Stimulated activated naive CD8-positive, alpha-beta T cell treated with anti-CD3 and anti-CD28 coated beads, Interleukin-15, Interleukin-2, amounts not matched to agents 100 ng/mL and 50 ng/mL, for 24 hours (primary cell): ENCODE measurements around the gene AKAP13.
"Not testable (repeated sequence)": the region's sequence is repeated elsewhere in the genome, so short reads cannot be mapped to it uniquely, and the experiment has no call there.

Source experiments
- H3K27ac Mint-ChIP-seq: one replicate; pipeline ENCODE4 v1.8.0; 2021; ENCODE audit warnings: mild to moderate bottlenecking, mixed read lengths
- H3K27me3 Mint-ChIP-seq: one replicate; pipeline ENCODE4 v1.8.0; 2021; ENCODE audit warnings: mixed read lengths
- H3K36me3 Mint-ChIP-seq: one replicate; pipeline ENCODE4 v1.8.0; 2021; ENCODE audit warnings: low read depth, mixed read lengths
- H3K4me1 Mint-ChIP-seq: one replicate; pipeline ENCODE4 v1.8.0; 2021; ENCODE audit warnings: low read depth, mixed read lengths
- H3K4me3 Mint-ChIP-seq: one replicate; pipeline ENCODE4 v1.8.0; 2021; ENCODE audit warnings: mild to moderate bottlenecking, mixed read lengths
- H3K9me3 Mint-ChIP-seq: one replicate; pipeline ENCODE4 v1.8.0; 2021; ENCODE audit warnings: mixed read lengths

Gene AKAP13

GRCh38 chr15:85639752-85640381 is 259.5 kb downstream of the AKAP13 start:
- Mint-ChIP-seq H3K27ac (peak overlapping the region; percentile 13), H3K9me3 (no peaks in the 10 kb centered on the region), H3K4me3 (no peak overlapping the region)

GRCh38 chr15:85642065-85642692 is 261.8 kb downstream of the AKAP13 start:
- Mint-ChIP-seq H3K9me3 (peaks cover 3% of the 10 kb centered on the region), H3K4me1 (peaks cover 54% of the 10 kb centered on the region), H3K27ac (peak overlapping the region; percentile 52), H3K36me3 (peaks cover 67% of the 10 kb centered on the region), H3K4me3 (no peak overlapping the region), H3K27me3 (no peaks in the 10 kb centered on the region)

More at GRCh38 chr15:85639752-85640381, 259.5 kb downstream of the AKAP13 start:
- no peaks in the 10 kb centered on the region for H3K27me3 Mint-ChIP-seq
- H3K36me3 Mint-ChIP-seq: peaks cover 51% of the 10 kb centered on the region
- H3K4me1 Mint-ChIP-seq: peaks cover 40% of the 10 kb centered on the region

- Mint-ChIP-seq H3K4me1 (peaks cover 58% of the 10 kb centered on the region), H3K27me3 (no peaks in the 10 kb centered on the region), H3K4me3 (no peak overlapping the region), H3K9me3 (peaks cover 3% of the 10 kb centered on the region), H3K36me3 (peaks cover 68% of the 10 kb centered on the region), H3K27ac (peak overlapping the region; percentile 52)
Observed at GRCh38 chr15:85642693-85643066, 262.3 kb downstream of the AKAP13 start.

- H3K4me1 Mint-ChIP-seq: peaks cover 66% of the 10 kb centered on the region
- H3K36me3 Mint-ChIP-seq: peaks cover 62% of the 10 kb centered on the region
- no peaks in the 10 kb centered on the region for H3K27me3 Mint-ChIP-seq
- H3K27ac Mint-ChIP-seq: peak overlapping the region; percentile 93
- peak overlapping the region; percentile 46 for H3K4me3 Mint-ChIP-seq
- peaks cover 3% of the 10 kb centered on the region for H3K9me3 Mint-ChIP-seq
Observed at GRCh38 chr15:85646538-85647091, 266.2 kb downstream of the AKAP13 start.

GRCh38 chr15:85649372-85649771 is 269.0 kb downstream of the AKAP13 start:
- Mint-ChIP-seq H3K9me3 (peaks cover 3% of the 10 kb centered on the region), H3K4me3 (peak overlapping the region; percentile 65), H3K27me3 (no peaks in the 10 kb centered on the region), H3K36me3 (peaks cover 57% of the 10 kb centered on the region), H3K4me1 (peaks cover 57% of the 10 kb centered on the region), H3K27ac (peak overlapping the region; percentile 99)

GRCh38 chr15:85651548-85651947 is 271.1 kb downstream of the AKAP13 start:
- H3K36me3 Mint-ChIP-seq: peaks cover 57% of the 10 kb centered on the region
- no peaks in the 10 kb centered on the region for H3K27me3 Mint-ChIP-seq
- peaks cover 3% of the 10 kb centered on the region for H3K9me3 Mint-ChIP-seq
- peaks cover 39% of the 10 kb centered on the region for H3K4me1 Mint-ChIP-seq
- no peak overlapping the region for H3K4me3 Mint-ChIP-seq
- H3K27ac Mint-ChIP-seq: peak overlapping the region; percentile 16

GRCh38 chr15:85652457-85652856 is 272.1 kb downstream of the AKAP13 start:
- no peak overlapping the region for H3K4me3 Mint-ChIP-seq
- H3K27ac Mint-ChIP-seq: no peak overlapping the region
- H3K9me3 Mint-ChIP-seq: no peaks in the 10 kb centered on the region
- H3K27me3 Mint-ChIP-seq: no peaks in the 10 kb centered on the region
- H3K4me1 Mint-ChIP-seq: peaks cover 30% of the 10 kb centered on the region
- H3K36me3 Mint-ChIP-seq: peaks cover 52% of the 10 kb centered on the region

- Mint-ChIP-seq H3K4me1 (peaks cover 4% of the 10 kb centered on the region), H3K27me3 (no peaks in the 10 kb centered on the region), H3K27ac (no peak overlapping the region), H3K9me3 (no peaks in the 10 kb centered on the region), H3K4me3 (no peak overlapping the region), H3K36me3 (peaks cover 60% of the 10 kb centered on the region)
Observed at GRCh38 chr15:85657132-85657531, 276.7 kb downstream of the AKAP13 start.

- no peak overlapping the region for H3K4me3 Mint-ChIP-seq
- no peaks in the 10 kb centered on the region for H3K27me3 Mint-ChIP-seq
- H3K27ac Mint-ChIP-seq: no peak overlapping the region
- H3K4me1 Mint-ChIP-seq: peaks cover 4% of the 10 kb centered on the region
- H3K9me3 Mint-ChIP-seq: no peaks in the 10 kb centered on the region
- peaks cover 61% of the 10 kb centered on the region for H3K36me3 Mint-ChIP-seq
Observed at GRCh38 chr15:85658816-85659215, 278.4 kb downstream of the AKAP13 start.

GRCh38 chr15:85661859-85662258 is 281.5 kb downstream of the AKAP13 start:
- peak overlapping the region; percentile 20 for H3K27ac Mint-ChIP-seq
- H3K9me3 Mint-ChIP-seq: no peaks in the 10 kb centered on the region
- H3K27me3 Mint-ChIP-seq: no peaks in the 10 kb centered on the region
- peaks cover 15% of the 10 kb centered on the region for H3K4me1 Mint-ChIP-seq
- H3K36me3 Mint-ChIP-seq: peaks cover 73% of the 10 kb centered on the region
- no peak overlapping the region for H3K4me3 Mint-ChIP-seq

- peak overlapping the region; percentile 63 for H3K27ac Mint-ChIP-seq
- not testable (repeated sequence) for H3K27me3 Mint-ChIP-seq, H3K4me3 Mint-ChIP-seq, H3K9me3 Mint-ChIP-seq
- H3K36me3 Mint-ChIP-seq: peaks cover 74% of the 10 kb centered on the region
- H3K4me1 Mint-ChIP-seq: peaks cover 34% of the 10 kb centered on the region
Observed at GRCh38 chr15:85665677-85666076, 285.3 kb downstream of the AKAP13 start.

GRCh38 chr15:85667491-85668424 is 287.4 kb downstream of the AKAP13 start:
- Mint-ChIP-seq H3K36me3 (peaks cover 78% of the 10 kb centered on the region), H3K4me1 (peaks cover 38% of the 10 kb centered on the region), H3K27me3 (no peaks in the 10 kb centered on the region), H3K4me3 (peak overlapping the region; percentile 76), H3K27ac (peak overlapping the region; percentile 96), H3K9me3 (no peaks in the 10 kb centered on the region)

- Mint-ChIP-seq H3K4me3 (no peak overlapping the region), H3K4me1 (peaks cover 44% of the 10 kb centered on the region), H3K9me3 (no peaks in the 10 kb centered on the region), H3K27me3 (no peaks in the 10 kb centered on the region), H3K36me3 (peaks cover 66% of the 10 kb centered on the region), H3K27ac (peak overlapping the region; percentile 43)
Observed at GRCh38 chr15:85671156-85671555, 290.8 kb downstream of the AKAP13 start.

GRCh38 chr15:85672332-85673084 is 292.1 kb downstream of the AKAP13 start:
- no peaks in the 10 kb centered on the region for H3K27me3 Mint-ChIP-seq
- no peak overlapping the region for H3K4me3 Mint-ChIP-seq
- peaks cover 66% of the 10 kb centered on the region for H3K36me3 Mint-ChIP-seq
- H3K9me3 Mint-ChIP-seq: no peaks in the 10 kb centered on the region
- H3K4me1 Mint-ChIP-seq: peaks cover 34% of the 10 kb centered on the region
- H3K27ac Mint-ChIP-seq: peak overlapping the region; percentile 75
